ENCODE data around the gene RAD23A. TPM values are rescaled to one million over a fixed set of nuclear protein-coding genes. Genes with fewer than 3 reads are reported as not detected.

The RAD23A gene
- total and polyA plus RNA-seq, 9 of the 15 experiments (the other 6 are each of a cell fraction or from before 2014, with no cell fraction given), result 9.5 to 181 (median 101) TPM

- TF ChIP-seq ZNF280B (CRISPR knock-in tag; IDR thresholded peaks at IDR 0.05) (no peak), MYNN (IDR thresholded peaks at IDR 0.05) (no peak), MYNN (CRISPR knock-in tag; IDR thresholded peaks at IDR 0.05) (no peak), HMGXB4 (CRISPR knock-in tag; IDR thresholded peaks at IDR 0.05) (no peak; the same call in 1 of the 2 replicates), NR0B1 (IDR thresholded peaks at IDR 0.05; ENCODE audit: partially characterized antibody) (no peak), MAFG (tag; conservative IDR thresholded peaks at IDR 0.05) (no peak), ID3 (CRISPR knock-in tag; IDR thresholded peaks at IDR 0.05) (no peak), ID3 (tag; IDR thresholded peaks at IDR 0.05) (peak; percentile 70), ZNF224 (CRISPR knock-in tag; IDR thresholded peaks at IDR 0.05) (no peak), THAP7 (CRISPR knock-in tag; IDR thresholded peaks at IDR 0.05) (peak; percentile 91; the same call in 1 of the 2 replicates), RCOR1 (IDR thresholded peaks at IDR 0.05; ENCODE audit: borderline replicate concordance in 1 of 2, low read depth in 2 of 2, low read length in 2 of 2) (no peak; a peak in 1 of 4 replicates)
- TF ChIP-seq, protein P1, sequence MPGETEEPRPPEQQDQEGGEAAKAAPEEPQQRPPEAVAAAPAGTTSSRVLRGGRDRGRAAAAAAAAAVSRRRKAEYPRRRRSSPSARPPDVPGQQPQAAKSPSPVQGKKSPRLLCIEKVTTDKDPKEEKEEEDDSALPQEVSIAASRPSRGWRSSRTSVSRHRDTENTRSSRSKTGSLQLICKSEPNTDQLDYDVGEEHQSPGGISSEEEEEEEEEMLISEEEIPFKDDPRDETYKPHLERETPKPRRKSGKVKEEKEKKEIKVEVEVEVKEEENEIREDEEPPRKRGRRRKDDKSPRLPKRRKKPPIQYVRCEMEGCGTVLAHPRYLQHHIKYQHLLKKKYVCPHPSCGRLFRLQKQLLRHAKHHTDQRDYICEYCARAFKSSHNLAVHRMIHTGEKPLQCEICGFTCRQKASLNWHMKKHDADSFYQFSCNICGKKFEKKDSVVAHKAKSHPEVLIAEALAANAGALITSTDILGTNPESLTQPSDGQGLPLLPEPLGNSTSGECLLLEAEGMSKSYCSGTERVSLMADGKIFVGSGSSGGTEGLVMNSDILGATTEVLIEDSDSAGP (CRISPR knock-in tag; IDR thresholded peaks at IDR 0.05), result no peak; the same call in 1 of the 2 replicates
- TF ChIP-seq, protein P2, sequence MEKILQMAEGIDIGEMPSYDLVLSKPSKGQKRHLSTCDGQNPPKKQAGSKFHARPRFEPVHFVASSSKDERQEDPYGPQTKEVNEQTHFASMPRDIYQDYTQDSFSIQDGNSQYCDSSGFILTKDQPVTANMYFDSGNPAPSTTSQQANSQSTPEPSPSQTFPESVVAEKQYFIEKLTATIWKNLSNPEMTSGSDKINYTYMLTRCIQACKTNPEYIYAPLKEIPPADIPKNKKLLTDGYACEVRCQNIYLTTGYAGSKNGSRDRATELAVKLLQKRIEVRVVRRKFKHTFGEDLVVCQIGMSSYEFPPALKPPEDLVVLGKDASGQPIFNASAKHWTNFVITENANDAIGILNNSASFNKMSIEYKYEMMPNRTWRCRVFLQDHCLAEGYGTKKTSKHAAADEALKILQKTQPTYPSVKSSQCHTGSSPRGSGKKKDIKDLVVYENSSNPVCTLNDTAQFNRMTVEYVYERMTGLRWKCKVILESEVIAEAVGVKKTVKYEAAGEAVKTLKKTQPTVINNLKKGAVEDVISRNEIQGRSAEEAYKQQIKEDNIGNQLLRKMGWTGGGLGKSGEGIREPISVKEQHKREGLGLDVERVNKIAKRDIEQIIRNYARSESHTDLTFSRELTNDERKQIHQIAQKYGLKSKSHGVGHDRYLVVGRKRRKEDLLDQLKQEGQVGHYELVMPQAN (IDR thresholded peaks at IDR 0.05; ENCODE audit: borderline replicate concordance), result 0 out of 2 replicates have a peak, but pooled peaks have one; percentile 29
- TF ChIP-seq, protein P3, sequence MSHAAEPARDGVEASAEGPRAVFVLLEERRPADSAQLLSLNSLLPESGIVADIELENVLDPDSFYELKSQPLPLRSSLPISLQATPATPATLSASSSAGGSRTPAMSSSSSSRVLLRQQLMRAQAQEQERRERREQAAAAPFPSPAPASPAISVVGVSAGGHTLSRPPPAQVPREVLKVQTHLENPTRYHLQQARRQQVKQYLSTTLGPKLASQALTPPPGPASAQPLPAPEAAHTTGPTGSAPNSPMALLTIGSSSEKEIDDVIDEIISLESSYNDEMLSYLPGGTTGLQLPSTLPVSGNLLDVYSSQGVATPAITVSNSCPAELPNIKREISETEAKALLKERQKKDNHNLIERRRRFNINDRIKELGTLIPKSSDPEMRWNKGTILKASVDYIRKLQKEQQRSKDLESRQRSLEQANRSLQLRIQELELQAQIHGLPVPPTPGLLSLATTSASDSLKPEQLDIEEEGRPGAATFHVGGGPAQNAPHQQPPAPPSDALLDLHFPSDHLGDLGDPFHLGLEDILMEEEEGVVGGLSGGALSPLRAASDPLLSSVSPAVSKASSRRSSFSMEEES (CRISPR knock-in tag; IDR thresholded peaks at IDR 0.05), result no peak
Measured at GRCh38 chr19:12956446-12957388, 11.1 kb downstream of the RAD23A start, which contains the start of gene GADD45GIP1 (continued).

Measured in K562 (cell line).